Astrocyte (in vitro differentiated cells and primary cell): Measurements from ENCODE around the gene LRIG2. TPM values are rescaled to one million over a fixed set of nuclear protein-coding genes. Genes with fewer than 3 reads are reported as not detected.

Source experiments
- DNase-seq: peaks from one replicate; pipeline ENCODE4 v3.0.0-alpha.2; 2010; ENCODE audit warnings: low read depth
- FAIRE-seq: peaks from 2 replicates; lab custom pipeline; 2011; peaks lifted over from hg19 to GRCh38; lab: Jason Lieb, UNC
- H2AFZ ChIP-seq: 2 replicates; pipeline ENCODE4 v1.6.0; 2012; ENCODE audit warnings: low read depth, low read length, inconsistent platforms
- H3K27ac ChIP-seq: 2 replicates; pipeline ENCODE4 v1.5.1; 2011; ENCODE audit warnings: low read depth, low read length, inconsistent platforms
- H3K27me3 ChIP-seq: 2 replicates; pipeline ENCODE4 v1.6.0; 2011; ENCODE audit warnings: low read length, inconsistent platforms; ENCODE audit not compliant: insufficient read depth
- H3K36me3 ChIP-seq: 2 replicates; pipeline ENCODE4 v1.5.1; 2011; ENCODE audit warnings: low read length, inconsistent platforms; ENCODE audit not compliant: insufficient read depth
- H3K4me1 ChIP-seq: 2 replicates; pipeline ENCODE4 v1.5.1; 2011; ENCODE audit warnings: low read length, inconsistent platforms; ENCODE audit not compliant: insufficient read depth
- H3K4me2 ChIP-seq: 2 replicates; pipeline ENCODE4 v1.6.0; 2012; ENCODE audit warnings: low read length, inconsistent platforms
- H3K4me3 ChIP-seq: 2 replicates; pipeline ENCODE4 v1.5.1; 2011; ENCODE audit warnings: low read depth, mild to moderate bottlenecking, low read length, inconsistent platforms; ENCODE audit not compliant: insufficient read depth
- H3K79me2 ChIP-seq: 2 replicates; pipeline ENCODE4 v1.6.0; 2012; ENCODE audit warnings: mild to moderate bottlenecking, low read length, inconsistent platforms; ENCODE audit not compliant: insufficient read depth
- H3K9ac ChIP-seq: 2 replicates; pipeline ENCODE4 v1.6.0; 2012; ENCODE audit warnings: mild to moderate bottlenecking, low read length, inconsistent platforms
- H3K9me3 ChIP-seq: 2 replicates; pipeline ENCODE4 v1.5.1; 2012; ENCODE audit warnings: low read depth, mild to moderate bottlenecking, low read length, inconsistent platforms; ENCODE audit not compliant: insufficient read depth
- H4K20me1 ChIP-seq: 2 replicates; pipeline ENCODE4 v1.6.0; 2012; ENCODE audit warnings: low read length, inconsistent platforms; ENCODE audit not compliant: insufficient read depth
- H3K27ac Mint-ChIP-seq: one replicate; pipeline ENCODE4 v1.8.0; 2021; ENCODE audit warnings: mild to moderate bottlenecking, mixed read lengths; ENCODE audit not compliant: unreplicated experiment
- H3K27me3 Mint-ChIP-seq: one replicate; pipeline ENCODE4 v1.8.0; 2021; ENCODE audit warnings: low read depth, mixed read lengths; ENCODE audit not compliant: unreplicated experiment
- H3K36me3 Mint-ChIP-seq: one replicate; pipeline ENCODE4 v1.8.0; 2021; ENCODE audit warnings: low read depth, mixed read lengths; ENCODE audit not compliant: unreplicated experiment
- H3K4me1 Mint-ChIP-seq: one replicate; pipeline ENCODE4 v1.8.0; 2021; ENCODE audit warnings: low read depth, mixed read lengths; ENCODE audit not compliant: unreplicated experiment
- H3K4me3 Mint-ChIP-seq: one replicate; pipeline ENCODE4 v1.8.0; 2021; ENCODE audit warnings: mild to moderate bottlenecking, moderate library complexity, mixed read lengths; ENCODE audit not compliant: unreplicated experiment
- H3K9me3 Mint-ChIP-seq: one replicate; pipeline ENCODE4 v1.8.0; 2021; ENCODE audit warnings: mild to moderate bottlenecking, mixed read lengths; ENCODE audit not compliant: unreplicated experiment
- CTCF ChIP-seq: IDR thresholded peaks from 2 replicates; pipeline ENCODE4 v1.5.1; 2011; ENCODE audit warnings: low read depth, mild to moderate bottlenecking, inconsistent platforms, low read length, moderate library complexity; ENCODE audit not compliant: insufficient read depth
- EZH2 ChIP-seq: IDR thresholded peaks from 2 replicates; pipeline ENCODE4 v1.6.1; 2012; ENCODE audit warnings: mild to moderate bottlenecking, low read length, inconsistent platforms; ENCODE audit not compliant: insufficient read depth
- total RNA-seq: library from RNA; stranded (reverse); gene quantifications from 2 replicates; pipeline ENCODE4 v1.2.1, GENCODE V29; 2021

Gene LRIG2
- total RNA-seq, 1 donor from 2014 or later, result 14.2 TPM

GRCh38 chr1:113103977-113104376 lies 31.0 kb downstream of the LRIG2 start:
- Histone ChIP-seq H3K27ac (no peak overlapping the region), H3K9me3 (no peaks in the 10 kb centered on the region), H3K4me1 (no peaks in the 10 kb centered on the region), H3K79me2 (no peaks in the 10 kb centered on the region), H3K4me3 (no peak overlapping the region), H3K36me3 (peaks cover 39% of the 10 kb centered on the region), H3K4me2 (no peak overlapping the region), H3K27me3 (no peaks in the 10 kb centered on the region), H3K9ac (no peak overlapping the region), H4K20me1 (peaks cover 5% of the 10 kb centered on the region), H2AFZ (no peak overlapping the region)
- Mint-ChIP-seq H3K4me1 (no peaks in the 10 kb centered on the region), H3K27ac (no peak overlapping the region), H3K27me3 (no peaks in the 10 kb centered on the region), H3K36me3 (peaks cover 15% of the 10 kb centered on the region), H3K4me3 (no peak overlapping the region), H3K9me3 (no peaks in the 10 kb centered on the region)
- TF ChIP-seq EZH2, result no peak
- no peak for TF ChIP-seq CTCF
- FAIRE-seq, result no peak
- DNase-seq, result no peak

DNA sequence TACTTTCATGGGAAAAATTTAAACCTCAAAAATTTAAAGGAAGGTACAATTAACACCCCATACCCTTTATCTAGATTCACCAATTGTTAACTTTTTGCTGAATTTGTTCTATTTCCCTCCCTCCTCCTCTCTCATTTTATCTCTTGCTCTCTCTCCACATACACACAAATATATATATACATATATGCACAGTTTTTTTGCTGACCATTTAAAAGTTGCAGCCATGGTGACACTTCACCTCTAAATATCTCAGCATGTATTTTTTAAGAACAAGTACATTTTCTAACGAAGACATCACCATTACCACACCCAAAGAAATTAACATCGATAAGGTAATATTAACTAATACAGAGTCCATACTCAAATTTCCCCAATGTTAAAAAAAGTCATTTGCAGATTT lies 33.9 kb downstream of the LRIG2 start:
- Histone ChIP-seq H3K4me2 (no peak overlapping the region), H3K27me3 (no peaks in the 10 kb centered on the region), H3K4me1 (peaks cover 11% of the 10 kb centered on the region), H3K9ac (no peak overlapping the region), H4K20me1 (peaks cover 4% of the 10 kb centered on the region), H3K9me3 (no peaks in the 10 kb centered on the region), H3K36me3 (peaks cover 40% of the 10 kb centered on the region), H2AFZ (no peak overlapping the region), H3K27ac (no peak overlapping the region), H3K79me2 (no peaks in the 10 kb centered on the region), H3K4me3 (no peak overlapping the region)
- Mint-ChIP-seq H3K4me1 (peaks cover 6% of the 10 kb centered on the region), H3K36me3 (peaks cover 18% of the 10 kb centered on the region), H3K27me3 (no peaks in the 10 kb centered on the region), H3K9me3 (no peaks in the 10 kb centered on the region), H3K27ac (no peak overlapping the region), H3K4me3 (no peak overlapping the region)
- no peak for FAIRE-seq
- DNase-seq, result no peak
- TF ChIP-seq EZH2, result no peak
- no peak for TF ChIP-seq CTCF

- Histone ChIP-seq H3K4me1 (peaks cover 11% of the 10 kb centered on the region), H3K27ac (peak overlapping the region; percentile 89), H3K4me2 (peak overlapping the region; percentile 9), H4K20me1 (peaks cover 4% of the 10 kb centered on the region), H3K4me3 (no peak overlapping the region), H3K79me2 (no peaks in the 10 kb centered on the region), H3K9ac (peak overlapping the region; percentile 64), H3K9me3 (no peaks in the 10 kb centered on the region), H3K36me3 (peaks cover 43% of the 10 kb centered on the region), H3K27me3 (no peaks in the 10 kb centered on the region), H2AFZ (no peak overlapping the region)
- no peak overlapping the region for H3K27ac Mint-ChIP-seq
- H3K36me3 Mint-ChIP-seq, result peaks cover 15% of the 10 kb centered on the region
- H3K4me1 Mint-ChIP-seq, result peaks cover 6% of the 10 kb centered on the region
- no peak for TF ChIP-seq EZH2
- TF ChIP-seq CTCF, result peak; percentile 45
- peak; percentile 83 for FAIRE-seq
- DNase-seq, result peak; percentile 97
- no peak overlapping the region for H3K4me3 Mint-ChIP-seq
- no peaks in the 10 kb centered on the region for H3K27me3 Mint-ChIP-seq
- no peaks in the 10 kb centered on the region for H3K9me3 Mint-ChIP-seq
Measured at GRCh38 chr1:113109908-113110554, 37.0 kb downstream of the LRIG2 start.
